Mesothelial cell of epicardium (in vitro differentiated cells): ENCODE results near the gene GATA5. TPM values are rescaled to one million over a fixed set of nuclear protein-coding genes. Genes with fewer than 3 reads are reported as not detected.

ENCODE experiments used
- DNase-seq, 2 experiments: peaks; one replicate each; pipeline ENCODE4 v3.0.0; 2021; ENCODE audit warnings: low spot score in 2 of 2; ENCODE audit not compliant: unreplicated experiment in 2 of 2
- H3K27ac Mint-ChIP-seq: 2 replicates; pipeline ENCODE4 v1.8.0; 2021; ENCODE audit warnings: mixed read lengths
- H3K27me3 Mint-ChIP-seq: 2 replicates; pipeline ENCODE4 v1.8.0; 2021; ENCODE audit warnings: low read depth, mixed read lengths
- H3K36me3 Mint-ChIP-seq: 2 replicates; pipeline ENCODE4 v1.8.0; 2021; ENCODE audit warnings: mixed read lengths
- H3K4me1 Mint-ChIP-seq: 2 replicates; pipeline ENCODE4 v1.8.0; 2021; ENCODE audit warnings: mixed read lengths
- H3K4me3 Mint-ChIP-seq: 2 replicates; pipeline ENCODE4 v1.8.0; 2021; ENCODE audit warnings: mild to moderate bottlenecking, moderate library complexity, mixed read lengths
- H3K9me3 Mint-ChIP-seq: 2 replicates; pipeline ENCODE4 v1.8.0; 2021; ENCODE audit warnings: mixed read lengths
- total RNA-seq: library from RNA; stranded (reverse); gene quantifications from 3 replicates; pipeline ENCODE4 v1.2.1, GENCODE V29; 2021
- TF ChIP-seq, protein P1 (sequence below): fragments of 200-600 bp; sonication (generic); IDR thresholded peaks from one replicate; pipeline ENCODE4 v1.5.0; 2021; ENCODE audit warnings: antibody characterized with exemption; ENCODE audit not compliant: unreplicated experiment

The GATA5 gene
- total RNA-seq, 1 donor from 2014 or later: 27.5 TPM

DNA sequence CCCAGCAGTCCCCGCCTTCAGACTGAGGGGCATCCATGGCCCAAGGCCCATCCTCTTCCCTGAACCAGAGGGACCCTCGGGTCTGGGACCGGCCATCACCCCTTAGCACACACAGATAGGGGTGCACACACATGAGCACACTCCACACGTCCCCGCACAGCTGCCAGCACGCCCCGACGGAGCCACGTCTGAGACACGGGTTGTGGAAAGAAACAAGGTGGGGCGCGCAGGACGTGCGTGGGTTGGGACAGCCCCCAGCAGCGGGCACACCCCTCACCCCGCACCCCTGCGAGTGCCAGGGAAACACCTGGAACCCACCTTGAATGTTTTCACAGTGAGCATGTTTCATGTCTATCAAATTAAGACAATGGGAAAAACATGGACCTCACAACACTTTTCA, 6.4 kb downstream of the GATA5 start:
- Mint-ChIP-seq H3K4me1 (peaks cover 33% of the 10 kb centered on the region), H3K4me3 (peak overlapping the region; percentile 23), H3K9me3 (no peaks in the 10 kb centered on the region), H3K36me3 (no peaks in the 10 kb centered on the region), H3K27me3 (peaks cover 4% of the 10 kb centered on the region), H3K27ac (peak overlapping the region; percentile 74)
- DNase-seq: no peak
- TF ChIP-seq, protein P1, sequence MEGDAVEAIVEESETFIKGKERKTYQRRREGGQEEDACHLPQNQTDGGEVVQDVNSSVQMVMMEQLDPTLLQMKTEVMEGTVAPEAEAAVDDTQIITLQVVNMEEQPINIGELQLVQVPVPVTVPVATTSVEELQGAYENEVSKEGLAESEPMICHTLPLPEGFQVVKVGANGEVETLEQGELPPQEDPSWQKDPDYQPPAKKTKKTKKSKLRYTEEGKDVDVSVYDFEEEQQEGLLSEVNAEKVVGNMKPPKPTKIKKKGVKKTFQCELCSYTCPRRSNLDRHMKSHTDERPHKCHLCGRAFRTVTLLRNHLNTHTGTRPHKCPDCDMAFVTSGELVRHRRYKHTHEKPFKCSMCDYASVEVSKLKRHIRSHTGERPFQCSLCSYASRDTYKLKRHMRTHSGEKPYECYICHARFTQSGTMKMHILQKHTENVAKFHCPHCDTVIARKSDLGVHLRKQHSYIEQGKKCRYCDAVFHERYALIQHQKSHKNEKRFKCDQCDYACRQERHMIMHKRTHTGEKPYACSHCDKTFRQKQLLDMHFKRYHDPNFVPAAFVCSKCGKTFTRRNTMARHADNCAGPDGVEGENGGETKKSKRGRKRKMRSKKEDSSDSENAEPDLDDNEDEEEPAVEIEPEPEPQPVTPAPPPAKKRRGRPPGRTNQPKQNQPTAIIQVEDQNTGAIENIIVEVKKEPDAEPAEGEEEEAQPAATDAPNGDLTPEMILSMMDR: no peak

DNA sequence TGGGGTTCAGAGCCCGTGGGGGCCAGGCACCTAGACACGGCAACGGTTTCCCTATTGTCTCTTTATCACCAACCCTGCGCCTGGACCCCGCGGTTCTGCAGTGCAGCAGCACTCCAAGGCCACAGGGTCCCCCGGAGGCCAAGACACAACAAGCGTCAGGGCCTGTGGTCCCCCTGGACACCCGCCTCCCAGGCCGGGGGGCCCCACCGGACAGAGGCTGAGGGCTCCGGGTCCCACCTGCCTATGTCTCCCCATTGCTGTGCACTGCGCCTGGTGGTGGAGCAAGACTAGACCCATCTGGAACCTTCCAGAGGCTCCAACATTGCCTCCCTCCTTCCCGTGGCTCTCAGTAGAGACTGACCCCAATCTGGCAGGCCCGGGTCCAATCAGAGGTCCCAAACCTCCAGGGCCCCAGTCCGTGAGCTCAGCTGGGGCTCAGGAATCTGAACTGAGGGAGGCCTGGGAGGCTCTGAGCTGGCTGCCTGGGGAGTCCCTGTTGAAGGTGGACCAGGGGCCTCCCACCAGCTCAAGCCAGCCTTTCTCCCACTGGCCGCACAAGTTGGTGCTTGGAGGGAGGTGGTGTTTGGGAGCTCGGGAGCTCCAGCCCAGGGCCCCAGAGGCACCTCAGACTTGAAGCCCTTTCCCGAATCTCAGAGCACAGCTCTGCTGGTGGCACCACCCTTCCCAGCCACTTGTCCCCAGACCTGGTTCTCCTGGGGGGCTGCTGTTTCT, 8.8 kb downstream of the GATA5 start:
- TF ChIP-seq, protein P1: no peak
- H3K36me3 Mint-ChIP-seq: no peaks in the 10 kb centered on the region
- peaks cover 19% of the 10 kb centered on the region for H3K4me1 Mint-ChIP-seq
- no peaks in the 10 kb centered on the region for H3K27me3 Mint-ChIP-seq
- H3K9me3 Mint-ChIP-seq: no peaks in the 10 kb centered on the region
- DNase-seq: no peak
- H3K27ac Mint-ChIP-seq: no peak overlapping the region
- H3K4me3 Mint-ChIP-seq: no peak overlapping the region

DNA sequence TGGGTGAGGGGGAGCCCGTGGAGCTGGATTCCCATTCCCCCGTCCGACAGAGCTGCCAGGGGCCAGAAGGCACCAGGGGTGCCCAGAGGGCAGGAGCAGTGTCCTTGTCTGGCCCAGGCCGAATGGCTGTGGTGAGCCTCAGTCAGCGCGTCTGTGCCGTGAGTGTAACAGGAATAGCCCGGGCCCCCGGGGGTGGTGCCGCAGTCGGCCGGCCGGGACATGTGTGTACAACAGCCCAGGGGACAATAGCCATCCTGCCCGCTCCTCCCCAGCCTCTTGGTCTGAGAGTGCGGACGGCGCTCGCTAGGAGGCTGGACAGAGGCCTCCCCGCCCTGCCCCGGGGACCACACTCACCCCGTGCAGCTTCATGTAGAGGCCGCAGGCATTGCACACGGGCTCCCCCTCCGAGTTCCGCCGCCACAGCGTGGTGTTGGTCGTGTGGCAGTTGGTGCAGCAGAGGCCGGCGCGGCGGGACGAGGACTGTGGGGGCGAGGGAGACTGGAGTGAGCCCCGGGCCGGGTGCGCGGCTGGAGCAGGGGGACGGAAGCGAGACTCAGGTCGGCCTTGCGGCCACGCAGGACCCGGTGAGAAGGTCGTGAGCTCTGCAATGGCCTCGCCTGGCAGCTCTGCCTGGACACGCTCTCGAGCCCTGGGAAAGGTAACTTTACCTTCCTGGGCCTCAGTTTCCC, 9.6 kb downstream of the GATA5 start:
- peaks cover 18% of the 10 kb centered on the region for H3K4me1 Mint-ChIP-seq
- no peak overlapping the region for H3K27ac Mint-ChIP-seq
- H3K36me3 Mint-ChIP-seq: no peaks in the 10 kb centered on the region
- DNase-seq: no peak
- TF ChIP-seq, protein P1: no peak
- H3K9me3 Mint-ChIP-seq: no peaks in the 10 kb centered on the region
- no peak overlapping the region for H3K4me3 Mint-ChIP-seq
- no peaks in the 10 kb centered on the region for H3K27me3 Mint-ChIP-seq

DNA sequence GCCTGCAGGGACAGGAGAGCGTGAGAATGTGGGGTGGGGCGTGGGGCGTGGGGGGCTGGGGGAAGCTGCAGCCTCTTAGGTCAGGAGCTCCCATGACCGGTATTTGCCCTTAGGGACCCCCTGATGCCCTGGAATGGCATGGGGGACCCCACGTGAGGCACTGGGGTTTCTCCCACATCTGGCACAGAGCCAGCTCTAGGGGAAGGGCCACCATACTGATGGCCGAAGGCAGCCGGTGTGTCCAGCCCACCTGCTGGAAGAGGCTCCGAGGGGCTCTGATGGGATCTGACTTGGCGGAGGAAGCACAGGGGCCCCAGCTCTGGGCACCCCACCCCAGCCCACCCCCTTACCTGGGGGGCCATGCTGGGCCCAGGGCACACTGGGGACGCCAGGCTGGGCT, 10.8 kb downstream of the GATA5 start:
- Mint-ChIP-seq H3K9me3 (no peaks in the 10 kb centered on the region), H3K4me3 (no peak overlapping the region), H3K36me3 (no peaks in the 10 kb centered on the region), H3K27me3 (no peaks in the 10 kb centered on the region), H3K4me1 (peaks cover 22% of the 10 kb centered on the region), H3K27ac (no peak overlapping the region)
- TF ChIP-seq, protein P1: no peak
- no peak for DNase-seq

DNA sequence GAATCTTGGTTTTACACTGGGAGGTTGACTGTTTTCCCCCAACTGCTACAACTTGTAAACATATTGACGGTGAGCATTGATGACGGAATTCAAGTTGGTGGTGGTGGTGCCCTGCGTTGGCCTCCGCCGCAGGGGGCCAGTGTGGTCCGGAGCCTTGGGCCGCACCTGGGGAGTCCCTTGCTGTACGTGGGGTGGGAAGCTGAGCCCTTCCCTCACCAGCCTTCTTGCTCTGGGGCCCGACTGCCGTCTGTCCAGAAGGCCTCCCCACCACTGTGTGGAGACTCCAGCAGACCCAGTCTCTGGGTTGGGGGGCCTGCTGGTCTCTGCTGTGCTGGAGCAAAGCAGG, 11.4 kb downstream of the GATA5 start:
- DNase-seq: no peak
- peaks cover 20% of the 10 kb centered on the region for H3K4me1 Mint-ChIP-seq
- no peaks in the 10 kb centered on the region for H3K9me3 Mint-ChIP-seq
- H3K4me3 Mint-ChIP-seq: no peak overlapping the region
- peak overlapping the region; percentile 71 for H3K27ac Mint-ChIP-seq
- TF ChIP-seq, protein P1: no peak
- H3K36me3 Mint-ChIP-seq: no peaks in the 10 kb centered on the region
- no peaks in the 10 kb centered on the region for H3K27me3 Mint-ChIP-seq
